Breast epithelium (tissue), 4 donors: ENCODE measurements around the gene SDK2. TPM values are rescaled to one million over a fixed set of nuclear protein-coding genes. Genes with fewer than 3 reads are reported as not detected.

Experiments used
- DNase-seq, 2 donors: peaks; one replicate each; pipeline ENCODE4 v3.0.0-alpha.2; 2019; ENCODE audit warnings: low spot score in 2 of 2
- H3K27ac ChIP-seq, 2 donors: fragments of 200-600 bp; sonication (generic) in 1 of 2; one replicate each; pipeline ENCODE4 v1.5.1; 2016 to 2019; ENCODE audit warnings: mild to moderate bottlenecking in 1 of 2
- H3K27me3 ChIP-seq, 2 donors: fragments of 200-600 bp; sonication (generic) in 1 of 2; one replicate each; pipeline versions ENCODE4 v1.5.1 to v1.6.0; 2017 to 2019; ENCODE audit warnings: control low read depth in 1 of 2, mild to moderate bottlenecking in 1 of 2
- H3K36me3 ChIP-seq: fragments of 200-600 bp; one replicate; pipeline ENCODE4 v1.5.1; 2019
- H3K4me1 ChIP-seq, 2 donors: fragments of 200-600 bp; sonication (generic); one replicate each; pipeline ENCODE4 v1.5.1; 2016 to 2019; ENCODE audit warnings: control low read depth in 1 of 2
- H3K4me3 ChIP-seq, 3 donors: fragments of 200-600 bp; sonication (generic); 1 replicate in 2 of 3; 2 replicates in 1 of 3; pipeline ENCODE4 v1.5.1; 2016 to 2019; ENCODE audit warnings: mild to moderate bottlenecking in 3 of 3, moderate library complexity in 2 of 3
- H3K9me3 ChIP-seq, 2 donors: fragments of 200-600 bp; sonication (generic) in 1 of 2; one replicate each; pipeline ENCODE4 v1.5.1; 2016 to 2019; ENCODE audit warnings: control low read depth in 1 of 2
- POLR2A ChIP-seq: fragments of 450-650 bp; IDR thresholded peaks from one replicate; pipeline ENCODE4 v1.6.1; 2016; ENCODE audit warnings: antibody characterized with exemption, mild to moderate bottlenecking, moderate library complexity
- POLR2AphosphoS5 ChIP-seq, 3 donors: sonication (generic); formaldehyde crosslinking; IDR thresholded peaks; one replicate each; pipeline ENCODE4 v1.6.1; 2017; ENCODE audit warnings: antibody characterized with exemption in 3 of 3
- intact Hi-C: fragments of 100-400 bp; cut with DNase I; formaldehyde crosslinking; loops from one replicate; pipeline ENCODE4 v1.15.1; 2023; ENCODE audit warnings: low total_unique reads
- total RNA-seq, 3 donors: library from RNA; depleted of rRNA; stranded (reverse); fragments of >200 nt; gene quantifications; one replicate each; pipeline ENCODE4 v1.1.0, GENCODE V29; 2016
- TF ChIP-seq, protein P1 (sequence below), 3 donors: fragments of 450-650 bp; IDR thresholded peaks; one replicate each; pipeline ENCODE4 v1.5.1; 2016 to 2017; ENCODE audit warnings: antibody characterized with exemption in 3 of 3, mild to moderate bottlenecking in 3 of 3, moderate library complexity in 3 of 3

The SDK2 gene
- total RNA-seq, 3 donors from 2014 or later = 0.16 to 2.9 (median 2.6) TPM

DNA sequence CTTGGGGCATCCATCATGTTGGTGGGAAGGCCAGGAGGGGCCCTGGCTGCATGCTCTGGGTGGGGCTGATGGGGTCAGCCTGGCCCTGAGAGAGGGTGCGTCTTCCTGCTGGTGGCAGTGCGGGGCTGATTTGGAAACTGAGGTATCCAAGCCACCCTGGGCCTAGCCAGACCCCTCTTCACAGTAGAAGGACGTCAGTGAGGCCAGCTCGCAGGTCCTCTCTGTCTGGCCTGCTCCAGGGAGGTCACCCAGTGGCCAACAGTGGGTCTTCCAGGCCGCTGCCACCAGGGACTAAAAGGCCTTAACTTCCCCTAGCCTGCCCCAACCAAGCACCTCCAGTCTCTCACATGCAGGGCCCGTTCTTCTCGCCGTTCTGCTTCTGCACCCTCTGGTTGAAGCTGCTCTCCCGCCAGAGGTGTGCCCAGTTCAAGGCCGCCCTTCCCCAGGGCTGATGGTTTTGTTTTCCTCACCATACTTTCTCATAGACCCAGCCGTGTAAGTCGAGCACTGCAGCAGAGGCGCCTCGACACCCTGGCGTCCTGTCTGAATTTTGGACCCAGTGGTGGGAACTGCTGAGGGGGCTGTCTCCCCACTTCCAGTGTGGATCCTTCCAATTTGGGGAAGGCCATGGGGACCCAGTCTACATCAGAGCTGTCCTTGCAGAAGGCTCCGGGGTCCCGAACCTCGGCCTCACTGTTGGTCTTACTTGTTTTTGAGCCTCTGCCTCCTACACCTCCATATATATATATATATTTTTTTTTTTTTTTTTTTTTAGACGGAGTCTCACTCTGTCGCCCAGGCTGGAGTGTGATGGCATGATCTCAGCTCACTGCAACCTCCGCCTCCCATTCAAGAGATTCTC is 289.6 kb downstream of the SDK2 start:
- TF ChIP-seq POLR2AphosphoS5 (IDR thresholded peaks at IDR 0.05) = no peak
- no peak for TF ChIP-seq POLR2A
- TF ChIP-seq, protein P1, sequence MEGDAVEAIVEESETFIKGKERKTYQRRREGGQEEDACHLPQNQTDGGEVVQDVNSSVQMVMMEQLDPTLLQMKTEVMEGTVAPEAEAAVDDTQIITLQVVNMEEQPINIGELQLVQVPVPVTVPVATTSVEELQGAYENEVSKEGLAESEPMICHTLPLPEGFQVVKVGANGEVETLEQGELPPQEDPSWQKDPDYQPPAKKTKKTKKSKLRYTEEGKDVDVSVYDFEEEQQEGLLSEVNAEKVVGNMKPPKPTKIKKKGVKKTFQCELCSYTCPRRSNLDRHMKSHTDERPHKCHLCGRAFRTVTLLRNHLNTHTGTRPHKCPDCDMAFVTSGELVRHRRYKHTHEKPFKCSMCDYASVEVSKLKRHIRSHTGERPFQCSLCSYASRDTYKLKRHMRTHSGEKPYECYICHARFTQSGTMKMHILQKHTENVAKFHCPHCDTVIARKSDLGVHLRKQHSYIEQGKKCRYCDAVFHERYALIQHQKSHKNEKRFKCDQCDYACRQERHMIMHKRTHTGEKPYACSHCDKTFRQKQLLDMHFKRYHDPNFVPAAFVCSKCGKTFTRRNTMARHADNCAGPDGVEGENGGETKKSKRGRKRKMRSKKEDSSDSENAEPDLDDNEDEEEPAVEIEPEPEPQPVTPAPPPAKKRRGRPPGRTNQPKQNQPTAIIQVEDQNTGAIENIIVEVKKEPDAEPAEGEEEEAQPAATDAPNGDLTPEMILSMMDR (IDR thresholded peaks at IDR 0.05) = no peak
- H3K4me1 ChIP-seq = peaks cover 0 to 10% of the 10 kb centered on the region in 2 donors
- H3K27me3 ChIP-seq = no peaks in the 10 kb centered on the region
- H3K36me3 ChIP-seq = no peaks in the 10 kb centered on the region
- no peak overlapping the region for H3K4me3 ChIP-seq
- intact Hi-C loops = no loop called here
- no peak overlapping the region for H3K27ac ChIP-seq
- DNase-seq = no peak
- no peaks in the 10 kb centered on the region for H3K9me3 ChIP-seq

DNA sequence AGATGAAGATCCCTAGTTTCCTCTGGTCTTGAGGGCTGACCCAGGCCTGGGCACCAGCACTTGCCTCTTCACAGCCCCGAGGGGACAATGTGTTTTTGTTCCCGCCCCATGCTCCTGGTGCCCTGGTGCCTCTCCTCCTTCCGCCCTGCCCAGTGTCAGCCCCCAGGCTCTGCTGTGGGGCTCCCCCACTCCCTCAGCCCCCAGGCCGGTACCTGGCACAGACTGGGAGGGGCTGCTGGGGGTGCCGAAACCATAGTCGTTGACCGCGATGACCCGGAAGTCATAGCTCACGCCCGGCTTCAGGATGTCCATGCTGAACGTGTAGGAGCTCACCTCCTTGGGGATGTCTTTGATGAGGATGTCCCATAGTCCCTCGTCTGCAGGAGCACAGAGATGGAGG is 292.0 kb downstream of the SDK2 start:
- intact Hi-C loops = no loop called here
- H3K9me3 ChIP-seq = no peaks in the 10 kb centered on the region

DNA sequence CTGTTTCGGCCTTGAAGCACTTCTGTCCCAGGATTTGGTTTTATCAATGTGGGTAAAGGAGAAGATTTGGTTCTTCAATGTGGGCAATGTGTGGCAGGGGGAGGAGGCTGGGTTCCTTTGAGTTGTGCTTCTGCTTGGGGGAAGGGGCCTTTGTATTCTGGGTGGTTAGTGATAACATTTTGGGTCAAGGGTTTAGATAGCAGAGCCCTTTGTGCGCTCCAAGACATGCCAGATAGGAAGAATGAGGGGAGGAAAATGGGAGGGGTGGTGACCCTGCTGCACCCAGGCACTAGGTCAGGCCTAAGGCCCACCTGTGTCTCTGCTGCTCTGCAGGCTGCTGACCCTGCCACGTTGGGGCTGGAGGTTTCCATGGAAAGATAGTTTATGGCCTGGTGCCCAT is 292.5 kb downstream of the SDK2 start:
- Histone ChIP-seq H3K36me3 (no peaks in the 10 kb centered on the region), H3K9me3 (no peaks in the 10 kb centered on the region), H3K4me1 (peaks cover 0 to 8% of the 10 kb centered on the region in 2 donors), H3K27me3 (no peaks in the 10 kb centered on the region), H3K27ac (no peak overlapping the region), H3K4me3 (no peak overlapping the region)
- DNase-seq = no peak
- intact Hi-C loops = no loop called here
- TF ChIP-seq, protein P1 (IDR thresholded peaks at IDR 0.05) = no peak
- TF ChIP-seq POLR2A (no peak), POLR2AphosphoS5 (IDR thresholded peaks at IDR 0.05) (no peak)

More for the DNA sequence above, 292.0 kb downstream of the SDK2 start:
- no peak overlapping the region for H3K27ac ChIP-seq
- no peak overlapping the region for H3K4me3 ChIP-seq
- H3K27me3 ChIP-seq = no peaks in the 10 kb centered on the region
- peaks cover 0 to 8% of the 10 kb centered on the region in 2 donors for H3K4me1 ChIP-seq
- DNase-seq = no peak
- no peaks in the 10 kb centered on the region for H3K36me3 ChIP-seq
- TF ChIP-seq POLR2AphosphoS5 (IDR thresholded peaks at IDR 0.05) (no peak), POLR2A (no peak)
- TF ChIP-seq, protein P1 (IDR thresholded peaks at IDR 0.05) = no peak

DNA sequence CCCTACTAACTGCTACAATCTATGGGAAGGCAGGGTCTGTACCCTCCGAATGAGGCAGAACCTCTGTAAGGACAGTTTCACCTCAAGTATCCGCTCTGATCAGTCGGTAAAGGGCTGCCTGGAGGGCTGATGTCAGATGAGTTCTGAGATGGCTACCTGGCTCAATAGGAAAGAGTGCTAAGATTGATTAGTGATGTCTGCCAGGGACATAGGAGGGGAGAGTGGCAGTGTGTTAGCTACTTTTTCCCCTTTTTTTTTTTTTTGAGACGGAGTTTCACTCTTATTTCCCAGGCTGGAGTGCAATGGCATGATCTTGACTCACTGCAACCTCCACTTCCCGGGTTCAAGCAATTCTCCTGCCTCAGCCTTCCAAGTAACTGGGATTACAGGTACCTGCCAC is 293.4 kb downstream of the SDK2 start:
- H3K9me3 ChIP-seq = no peaks in the 10 kb centered on the region
- no peak for DNase-seq
- peaks cover 0 to 8% of the 10 kb centered on the region in 2 donors for H3K4me1 ChIP-seq
- intact Hi-C loops = no loop called here
- H3K27ac ChIP-seq = peak overlapping the region; percentile 93 to 95
- no peak overlapping the region for H3K4me3 ChIP-seq
- no peaks in the 10 kb centered on the region for H3K36me3 ChIP-seq
- TF ChIP-seq POLR2A (no peak), POLR2AphosphoS5 (IDR thresholded peaks at IDR 0.05) (no peak)
- TF ChIP-seq, protein P1 (IDR thresholded peaks at IDR 0.05) = no peak
- H3K27me3 ChIP-seq = no peaks in the 10 kb centered on the region

DNA sequence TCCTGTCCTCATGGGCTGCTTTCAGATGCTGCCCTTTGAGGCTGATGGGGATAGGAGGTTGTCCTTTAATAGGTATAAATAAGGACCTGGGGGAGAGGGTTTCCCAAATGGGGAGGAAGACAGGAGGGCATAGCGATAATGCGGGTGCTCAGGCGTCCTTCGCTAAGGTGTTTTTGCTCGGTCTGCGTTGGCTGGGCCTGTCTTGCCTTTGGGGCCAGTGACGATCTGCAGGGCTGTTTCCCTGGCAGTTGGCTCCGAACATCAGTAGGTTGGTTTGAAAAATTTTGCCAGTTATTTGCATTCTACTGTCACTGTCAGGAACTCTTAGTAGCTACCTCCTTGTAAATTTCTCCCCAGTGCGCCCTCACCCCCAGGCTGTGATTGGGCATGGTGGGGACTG is 294.6 kb downstream of the SDK2 start:
- peaks cover 0 to 8% of the 10 kb centered on the region in 2 donors for H3K4me1 ChIP-seq

More for the DNA sequence above, 294.6 kb downstream of the SDK2 start:
- Histone ChIP-seq H3K4me3 (no peak overlapping the region), H3K9me3 (no peaks in the 10 kb centered on the region), H3K27me3 (no peaks in the 10 kb centered on the region), H3K36me3 (no peaks in the 10 kb centered on the region), H3K27ac (peak overlapping the region; percentile 93 to 95)
- intact Hi-C loops = no loop called here
- DNase-seq = no peak
- TF ChIP-seq, protein P1 (IDR thresholded peaks at IDR 0.05) = no peak
- TF ChIP-seq POLR2A (no peak), POLR2AphosphoS5 (IDR thresholded peaks at IDR 0.05) (no peak)
